ENCODE data around the gene TTC27.

- no peak for TF ChIP-seq RAD21 (IDR thresholded peaks at IDR 0.05)
- TF ChIP-seq CTCF (IDR thresholded peaks at IDR 0.05; ENCODE audit: low read depth, low read length, missing input control): no peak
- TF ChIP-seq EGR1 (IDR thresholded peaks at IDR 0.05; ENCODE audit: low read depth in 2 of 2): no peak
- TF ChIP-seq REST (IDR thresholded peaks at IDR 0.05): no peak
- TF ChIP-seq FOXA2 (IDR thresholded peaks at IDR 0.05): no peak
- TF ChIP-seq YY1 (IDR thresholded peaks at IDR 0.05): no peak
- TF ChIP-seq JUND (IDR thresholded peaks at IDR 0.05): no peak
- no peak for TF ChIP-seq MAX (IDR thresholded peaks at IDR 0.05)
- TF ChIP-seq SP1 (IDR thresholded peaks at IDR 0.05): no peak
These were observed 229.0 kb downstream of the TTC27 start for GRCh38 chr2:32856891-32857290.

Measured in liver (tissue), 3 donors.